Epithelial cell of prostate (primary cell): ENCODE results near the gene AGBL3.

Experiments used
- DNase-seq: peaks from one replicate; pipeline ENCODE4 v3.0.0-alpha.2; 2011; ENCODE audit warnings: low read depth, low spot score
- H3K27ac ChIP-seq: fragments of 450-650 bp; 2 replicates; pipeline ENCODE4 v1.5.1; 2017; ENCODE audit warnings: mild to moderate bottlenecking

The AGBL3 gene

DNA sequence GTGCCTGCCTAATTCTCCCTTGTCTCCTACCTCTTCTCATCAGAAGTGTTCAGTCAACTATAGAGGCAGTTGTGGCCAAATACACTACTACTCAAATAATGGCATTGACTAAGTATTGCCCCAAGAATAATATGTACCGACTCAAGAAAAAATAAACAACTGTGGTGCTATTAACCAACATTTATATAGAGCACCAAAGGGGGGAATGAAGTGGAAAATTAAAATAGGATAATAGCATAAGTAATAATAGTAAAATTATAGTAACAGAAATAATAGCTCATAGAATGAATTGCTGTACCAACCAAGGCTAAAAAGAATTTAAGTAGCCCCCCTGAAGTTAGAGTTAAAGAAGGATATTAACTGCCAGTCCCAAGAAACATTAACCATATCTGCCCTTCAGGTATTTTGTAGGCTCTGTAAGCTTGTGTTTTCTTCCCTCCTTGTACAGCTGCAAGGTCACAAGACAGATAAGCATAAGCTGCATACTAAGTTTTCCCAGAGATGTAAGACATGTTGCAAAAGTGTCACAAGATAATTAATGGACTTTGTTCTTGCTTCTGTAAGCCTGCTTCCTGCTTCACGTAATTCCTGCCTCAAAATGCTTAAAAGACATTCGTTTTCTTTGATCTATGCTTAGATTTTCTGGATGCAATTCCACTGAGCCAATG lies 195.1 kb downstream of the AGBL3 start:
- DNase-seq = no peak
- H3K27ac ChIP-seq = no peak overlapping the region

DNA sequence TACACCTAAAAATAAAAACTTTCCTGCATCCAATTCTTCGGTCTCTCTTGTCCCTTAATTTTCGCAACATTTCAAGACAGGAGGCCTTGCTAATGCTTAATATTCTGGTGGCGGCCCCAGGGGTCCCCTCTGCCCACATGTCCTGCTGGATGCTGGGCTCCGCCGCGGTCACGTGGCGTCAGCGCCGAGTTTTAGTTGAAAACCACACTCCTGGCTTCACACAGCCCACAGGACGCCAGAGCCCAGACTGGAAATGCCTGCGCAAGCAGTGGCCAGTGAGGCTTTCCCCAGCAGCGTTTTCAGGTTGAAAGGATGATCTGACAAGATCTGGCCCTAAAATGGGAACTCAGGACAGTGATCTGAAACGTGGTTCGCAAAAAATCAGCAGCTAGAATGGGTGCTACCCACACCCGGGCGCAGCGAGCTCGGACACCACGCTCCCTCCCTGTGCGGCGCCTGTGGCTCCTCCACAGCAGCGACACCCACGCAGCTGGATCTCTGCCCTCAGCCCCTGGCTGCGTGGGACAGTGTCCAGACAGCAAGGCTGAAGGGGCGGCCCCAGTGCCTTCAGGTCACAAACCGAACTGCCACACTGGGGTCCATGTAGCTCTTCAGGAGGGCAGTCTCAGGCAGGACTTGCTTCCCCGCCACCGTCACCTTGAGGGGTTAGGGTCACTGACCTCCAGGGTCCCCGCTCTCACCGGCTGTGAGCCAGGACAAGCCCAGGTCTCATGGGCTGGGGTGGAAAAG lies 195.8 kb downstream of the AGBL3 start:
- DNase-seq = no peak
- H3K27ac ChIP-seq = no peak overlapping the region

DNA sequence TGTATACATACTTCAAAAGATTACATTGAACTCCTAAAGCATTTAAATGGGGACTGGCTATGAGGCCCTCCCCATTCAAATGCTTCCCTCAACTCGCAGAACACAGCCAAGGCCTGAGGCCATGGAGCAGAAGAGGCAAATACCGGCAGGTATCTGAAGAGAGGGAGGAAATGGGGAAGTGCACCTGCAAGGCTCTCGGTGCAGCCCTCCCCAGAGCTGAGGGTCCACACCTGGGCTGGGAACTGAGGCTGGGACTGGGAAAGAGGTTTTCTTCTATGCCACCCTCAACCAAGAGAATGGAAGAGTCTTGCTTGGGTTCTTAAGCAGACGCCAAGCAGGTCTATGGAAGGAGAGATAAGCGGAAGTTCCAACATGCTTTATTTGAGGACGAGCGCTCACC lies 197.2 kb downstream of the AGBL3 start:
- H3K27ac ChIP-seq = no peak overlapping the region
- DNase-seq = no peak

DNA sequence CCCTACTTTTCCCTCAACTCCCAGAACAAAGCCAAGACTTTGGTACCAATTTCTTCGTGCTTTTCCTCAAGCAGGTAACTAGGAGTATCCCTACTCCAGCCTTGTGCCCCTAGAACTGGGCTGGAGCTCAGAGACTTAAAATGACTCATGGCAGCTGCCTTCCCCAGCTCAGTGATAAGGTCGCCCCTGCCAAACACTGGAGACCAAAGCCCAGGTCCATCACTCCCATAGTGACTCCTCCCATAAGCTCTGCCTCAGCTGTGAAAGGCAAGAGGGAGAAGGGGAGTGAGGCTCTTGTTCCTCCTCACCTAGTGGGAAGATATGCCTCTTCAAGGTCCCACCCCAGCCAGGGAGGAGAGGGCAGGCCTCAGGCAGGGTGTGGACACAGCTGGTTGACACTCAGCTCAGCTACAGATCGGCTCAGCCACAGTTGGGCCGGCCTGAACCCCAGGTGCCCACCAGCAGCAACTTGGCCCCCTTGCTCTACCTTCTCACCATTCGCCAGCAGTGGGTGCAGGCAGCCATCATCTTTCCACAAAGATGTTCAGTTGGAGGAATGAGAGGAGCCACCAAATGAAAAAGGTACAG lies 198.0 kb downstream of the AGBL3 start:
- no peak overlapping the region for H3K27ac ChIP-seq
- DNase-seq = no peak
